GM21529 (cell line): ENCODE data around the gene VTI1B.
"Not testable (repeated sequence)": the region's sequence is repeated elsewhere in the genome, so short reads cannot be mapped to it uniquely, and the experiment has no call there.

Experiments
- ATAC-seq: cut with Tn5 transposase; IDR thresholded peaks from one replicate; pipeline ENCODE4 v1.9.1; 2021; ENCODE audit not compliant: unreplicated experiment

The VTI1B gene

GRCh38 chr14:67633451-67634147, 40.8 kb downstream of the VTI1B start:
- ATAC-seq = no peak

GRCh38 chr14:67630938-67631337, 43.5 kb downstream of the VTI1B start:
- ATAC-seq = no peak

DNA sequence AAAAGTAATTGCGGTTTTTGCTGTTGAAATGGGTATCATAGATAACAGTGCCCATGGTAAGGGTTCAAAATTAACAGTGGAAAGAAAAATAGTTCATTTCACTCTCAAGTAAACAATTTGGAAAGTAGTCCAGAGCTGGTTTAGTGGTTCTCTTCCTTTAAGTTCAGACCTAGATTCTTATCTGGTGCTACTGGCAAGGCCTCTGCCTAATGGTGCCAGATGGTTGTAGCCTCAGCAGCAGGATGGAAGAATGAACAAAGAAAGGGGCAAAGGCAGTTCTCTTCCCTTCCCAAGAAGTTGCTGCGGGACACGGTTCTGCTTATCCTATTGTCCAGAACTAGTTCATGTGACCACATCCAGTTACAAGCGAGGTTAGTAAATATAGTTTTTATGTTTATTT, 44.2 kb downstream of the VTI1B start:
- ATAC-seq = no peak

DNA sequence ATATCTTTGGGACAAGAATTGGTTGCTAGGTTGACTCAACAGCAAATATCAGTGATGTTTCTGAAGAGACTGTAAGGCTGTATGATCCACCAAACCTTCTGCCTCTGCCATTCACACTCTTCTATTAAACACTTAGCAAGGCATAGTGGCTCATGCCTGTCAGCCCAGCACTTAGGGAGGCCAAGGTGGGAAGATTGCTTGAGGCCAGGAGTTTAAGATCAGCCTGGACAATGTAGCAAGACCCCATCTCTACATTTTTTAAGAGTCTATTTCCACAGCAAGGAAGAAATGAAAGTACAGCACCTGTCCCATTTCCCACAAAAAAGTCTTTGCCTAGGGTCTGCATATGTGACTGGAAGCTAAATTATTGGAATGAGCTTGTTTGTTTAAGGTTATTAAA, 46.9 kb downstream of the VTI1B start:
- ATAC-seq = no peak

DNA sequence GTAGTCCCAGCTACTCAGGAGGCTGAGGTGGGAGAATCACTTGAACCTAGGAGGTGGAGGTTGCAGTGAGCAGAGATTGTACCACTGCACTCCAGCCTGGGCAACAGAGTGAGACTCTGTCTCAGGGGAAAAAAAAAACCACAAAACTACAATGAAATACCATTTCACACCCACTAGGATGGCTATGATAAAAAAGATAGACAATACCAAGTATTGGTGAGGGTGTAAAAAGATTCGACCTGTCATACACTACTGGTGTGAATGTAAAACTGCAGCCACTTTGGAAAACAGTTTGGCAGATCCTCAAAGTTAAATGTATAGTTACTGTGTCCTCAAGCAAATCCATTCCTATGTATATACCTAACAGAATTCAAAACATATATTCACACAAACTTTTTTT, 48.3 kb downstream of the VTI1B start:
- ATAC-seq = not testable (repeated sequence)

GRCh38 chr14:67623114-67623513, 51.3 kb downstream of the VTI1B start:
- no peak for ATAC-seq

DNA sequence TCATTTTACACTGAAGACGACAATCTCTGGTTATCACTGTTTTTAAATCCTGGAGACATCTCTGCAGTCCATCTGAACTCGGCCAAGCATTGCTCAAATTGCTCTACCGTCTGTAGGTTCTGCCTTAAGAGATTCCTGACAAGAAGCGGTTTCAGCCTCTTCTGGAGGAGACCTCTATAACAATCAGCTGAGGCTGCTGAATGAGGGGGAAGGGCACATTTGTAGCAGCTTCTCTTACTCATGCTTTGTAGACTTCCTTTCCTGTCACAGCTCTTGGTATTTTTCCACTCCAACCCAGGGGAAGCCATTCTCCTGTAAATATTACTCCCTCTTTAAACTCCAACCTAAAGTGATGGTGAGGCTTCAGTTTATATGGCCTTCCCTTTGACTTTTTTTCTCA, 51.8 kb downstream of the VTI1B start:
- no peak for ATAC-seq

DNA sequence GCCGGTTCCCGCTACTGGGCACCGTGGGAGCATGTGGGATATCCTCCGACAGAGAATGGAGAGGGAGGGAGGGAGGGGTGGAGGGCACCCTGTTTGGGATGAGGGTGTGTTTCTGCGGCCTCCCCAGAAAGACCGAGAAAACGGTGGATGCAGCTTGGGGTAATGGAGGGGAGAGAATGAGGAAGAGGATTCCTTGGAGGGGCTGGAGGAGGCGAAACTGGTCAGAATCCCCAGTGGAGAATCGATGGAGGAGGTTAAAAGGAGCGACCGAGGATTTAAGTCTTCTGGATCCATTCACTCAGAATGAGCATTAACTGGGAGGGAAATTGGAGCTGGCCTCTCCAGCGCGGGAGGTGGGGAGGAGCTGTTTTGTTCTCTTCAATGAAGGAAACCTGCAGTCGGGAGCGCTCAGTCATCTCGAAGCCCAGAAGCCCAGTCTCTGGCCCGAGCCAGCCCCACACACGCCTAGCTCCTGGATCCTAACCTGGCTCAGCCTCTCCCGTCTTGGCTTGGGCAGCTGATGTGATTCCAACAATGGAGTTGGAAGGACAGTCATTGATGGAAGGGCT, 54.1 kb downstream of the VTI1B start:
- ATAC-seq = no peak

- peak; percentile 94 for ATAC-seq
Observed at GRCh38 chr14:67619446-67620216, 54.8 kb downstream of the VTI1B start, which contains the start of gene ARG2. Gene ARG2 (plus strand): TSS chr14:67619920. CDS start chr14:67619978, 58 bp downstream.

- peak; percentile 35 for ATAC-seq
Observed at GRCh38 chr14:67618617-67619063, 55.8 kb downstream of the VTI1B start.

GRCh38 chr14:67610491-67610890, 63.9 kb downstream of the VTI1B start:
- ATAC-seq = no peak

- no peak for ATAC-seq
Observed at GRCh38 chr14:67609642-67610310, 64.7 kb downstream of the VTI1B start.

DNA sequence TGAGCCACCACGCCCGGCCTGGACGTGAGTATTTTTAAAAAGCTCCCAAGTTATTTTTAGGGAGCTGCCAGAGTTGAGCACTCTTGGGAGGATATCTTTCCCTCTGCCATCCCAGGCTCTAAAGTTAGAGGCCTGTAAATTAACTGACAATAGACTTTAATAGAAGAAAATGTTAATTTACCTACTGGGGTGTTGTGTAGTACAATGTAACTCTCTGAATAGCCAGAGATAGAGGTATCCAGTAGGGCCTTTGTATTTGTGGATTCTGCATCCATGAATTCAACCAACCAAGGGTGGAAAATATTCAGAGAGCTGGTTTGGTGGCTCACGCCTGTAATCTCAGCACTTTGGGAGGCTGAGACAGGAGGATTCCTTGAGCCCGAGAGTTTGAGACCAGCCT, 66.8 kb downstream of the VTI1B start:
- no peak for ATAC-seq

- ATAC-seq = peak; percentile 68
Observed at GRCh38 chr14:67602995-67603545, 71.4 kb downstream of the VTI1B start.

DNA sequence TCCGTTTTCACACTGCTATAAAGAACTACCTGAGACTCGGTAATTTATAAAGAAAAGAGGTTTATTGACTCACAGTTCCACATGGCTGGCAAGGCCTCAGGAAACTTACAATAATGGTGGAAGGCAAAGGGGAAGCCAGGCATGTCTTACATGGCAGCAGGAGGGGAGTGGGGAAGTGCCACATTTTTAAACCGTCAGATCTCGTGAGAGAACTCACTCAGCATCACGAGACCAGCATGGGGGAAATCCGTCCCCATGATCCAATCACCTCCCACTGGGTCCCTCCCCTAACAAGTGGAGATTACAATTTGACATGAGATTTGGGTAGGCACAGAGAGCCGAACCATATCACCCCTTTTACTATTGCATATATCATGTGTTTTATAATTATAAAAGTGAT, 72.4 kb downstream of the VTI1B start:
- no peak for ATAC-seq

DNA sequence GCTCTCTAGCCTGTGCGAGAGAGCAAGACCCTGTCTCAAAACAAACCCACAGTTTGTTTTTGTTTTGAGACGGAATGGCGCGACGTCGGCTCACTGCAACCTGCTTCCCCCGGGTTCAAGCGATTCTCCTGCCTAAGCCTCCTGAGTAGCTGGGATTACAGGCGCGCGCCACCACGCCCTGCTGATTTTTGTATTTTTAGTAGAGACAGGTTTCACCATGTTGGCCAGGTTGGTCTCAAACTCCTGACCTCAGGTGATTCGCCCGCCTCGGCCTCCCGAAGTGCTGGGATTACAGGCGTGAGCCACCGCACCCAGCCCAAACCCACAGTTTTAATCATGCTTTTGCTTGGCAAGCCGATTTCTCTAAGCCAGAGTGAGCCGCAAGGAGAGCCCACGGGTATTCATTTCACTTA, 73.9 kb downstream of the VTI1B start:
- not testable (repeated sequence) for ATAC-seq

DNA sequence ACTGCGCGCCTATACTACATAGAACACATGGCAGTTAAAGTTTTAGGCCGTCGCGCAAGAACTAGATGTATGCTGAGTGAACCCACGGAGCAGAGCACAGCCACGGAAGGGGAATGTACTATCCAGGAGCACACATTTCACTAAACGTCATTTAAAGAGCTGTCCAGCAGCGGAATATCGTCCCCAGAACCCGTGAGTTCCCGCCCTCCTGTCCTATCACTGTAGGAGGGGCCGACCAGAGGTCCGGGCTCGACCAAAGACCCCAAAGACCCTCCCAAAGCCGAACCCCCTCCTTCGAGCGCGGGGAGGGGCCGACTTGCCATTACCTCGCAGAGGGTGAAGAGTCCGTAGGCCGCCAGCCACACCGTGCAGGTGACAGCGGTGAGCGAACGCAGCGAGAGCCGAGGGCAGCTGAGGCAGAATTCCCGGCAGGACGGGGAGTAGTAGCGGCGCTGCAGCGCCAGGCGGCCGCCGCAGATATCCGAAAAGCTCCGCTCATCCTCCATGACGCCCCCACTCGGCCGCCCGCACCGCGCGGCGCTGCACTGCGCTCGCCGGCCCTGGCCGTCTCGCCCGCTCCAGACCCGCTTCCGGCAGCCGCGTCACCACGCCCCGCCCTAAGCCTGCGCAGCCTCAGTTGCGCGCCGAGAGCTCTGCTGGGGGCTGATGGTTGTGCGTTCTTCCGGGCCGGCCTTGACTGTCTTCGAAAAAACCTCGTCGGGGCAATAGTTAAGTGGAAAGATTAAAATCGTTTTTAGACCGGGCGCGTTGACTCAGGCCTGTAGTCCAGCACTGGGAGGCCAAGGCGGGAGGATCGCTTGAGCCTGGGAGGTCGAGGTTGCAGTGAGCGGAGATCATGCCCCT, 74.5 kb downstream of the VTI1B start, which contains the start of gene PIGH:
PIGH (minus strand) TSS at position 571 of the 864 bp plus-strand sequence; CDS start at position 506, 65 bp downstream.
- peak; percentile 84 for ATAC-seq
